Endothelial cell (in vitro differentiated cells): ENCODE measurements around the gene SND1. TPM values are rescaled to one million over a fixed set of nuclear protein-coding genes. Genes with fewer than 3 reads are reported as not detected.

Experiments
- DNase-seq: peaks from one replicate; pipeline ENCODE4 v3.0.0; 2021; ENCODE audit warnings: low spot score
- H3K27ac Mint-ChIP-seq: one replicate; pipeline ENCODE4 v1.8.0; 2021; ENCODE audit warnings: mixed read lengths, inconsistent platforms; ENCODE audit not compliant: unreplicated experiment
- H3K27me3 Mint-ChIP-seq: one replicate; pipeline ENCODE4 v1.8.0; 2021; ENCODE audit warnings: mild to moderate bottlenecking, moderate library complexity, mixed read lengths, inconsistent platforms; ENCODE audit not compliant: unreplicated experiment
- H3K36me3 Mint-ChIP-seq: one replicate; pipeline ENCODE4 v1.8.0; 2021; ENCODE audit warnings: mild to moderate bottlenecking, low read depth, mixed read lengths, inconsistent platforms; ENCODE audit not compliant: unreplicated experiment
- H3K4me1 Mint-ChIP-seq: one replicate; pipeline ENCODE4 v1.8.0; 2021; ENCODE audit warnings: mild to moderate bottlenecking, mixed read lengths, inconsistent platforms; ENCODE audit not compliant: unreplicated experiment
- H3K4me3 Mint-ChIP-seq: one replicate; pipeline ENCODE4 v1.8.0; 2021; ENCODE audit warnings: mild to moderate bottlenecking, mixed read lengths, inconsistent platforms; ENCODE audit not compliant: unreplicated experiment
- H3K9me3 Mint-ChIP-seq: one replicate; pipeline ENCODE4 v1.8.0; 2021; ENCODE audit warnings: mixed read lengths, inconsistent platforms; ENCODE audit not compliant: unreplicated experiment
- CTCF ChIP-seq: fragments of 200-600 bp; sonication (generic); IDR thresholded peaks from one replicate; pipeline ENCODE4 v1.5.0; 2021; ENCODE audit warnings: antibody characterized with exemption; ENCODE audit not compliant: unreplicated experiment
- total RNA-seq: library from RNA; stranded (reverse); fragmentation: NEBNext Ultra II Directional; extraction: Animal tissue kit (Norgen Biotek cat#: 25700); gene quantifications from one replicate; pipeline ENCODE4 v1.2.1, GENCODE V29; 2021; ENCODE audit not compliant: unreplicated experiment

SND1 gene
- total RNA-seq, 1 donor from 2014 or later: 375 TPM

- peaks cover 74% of the 10 kb centered on the region for H3K36me3 Mint-ChIP-seq
- TF ChIP-seq CTCF: no peak
- peaks cover 33% of the 10 kb centered on the region for H3K27me3 Mint-ChIP-seq
- no peak for DNase-seq
- H3K4me1 Mint-ChIP-seq: peaks cover 92% of the 10 kb centered on the region
- H3K4me3 Mint-ChIP-seq: peak overlapping the region; percentile 40
- no peaks in the 10 kb centered on the region for H3K9me3 Mint-ChIP-seq
- peak overlapping the region; percentile 44 for H3K27ac Mint-ChIP-seq
Observed at GRCh38 chr7:128021366-128021765, 369.4 kb downstream of the SND1 start.

GRCh38 chr7:128022631-128023532 is 370.9 kb downstream of the SND1 start:
- H3K9me3 Mint-ChIP-seq: no peaks in the 10 kb centered on the region
- peak overlapping the region; percentile 68 for H3K4me3 Mint-ChIP-seq
- peaks cover 29% of the 10 kb centered on the region for H3K27me3 Mint-ChIP-seq
- peak overlapping the region; percentile 81 for H3K27ac Mint-ChIP-seq
- no peak for DNase-seq
- H3K4me1 Mint-ChIP-seq: peaks cover 82% of the 10 kb centered on the region
- TF ChIP-seq CTCF: no peak
- peaks cover 70% of the 10 kb centered on the region for H3K36me3 Mint-ChIP-seq

- Mint-ChIP-seq H3K27ac (peak overlapping the region; percentile 48), H3K4me1 (peaks cover 81% of the 10 kb centered on the region)
Observed at GRCh38 chr7:128024151-128024550, 372.2 kb downstream of the SND1 start.

GRCh38 chr7:128025380-128025779 is 373.4 kb downstream of the SND1 start:
- no peak for DNase-seq
- Mint-ChIP-seq H3K4me3 (peak overlapping the region; percentile 94), H3K9me3 (no peaks in the 10 kb centered on the region), H3K4me1 (peaks cover 76% of the 10 kb centered on the region), H3K27ac (peak overlapping the region; percentile 25), H3K27me3 (peaks cover 33% of the 10 kb centered on the region), H3K36me3 (peaks cover 71% of the 10 kb centered on the region)
- no peak for TF ChIP-seq CTCF

More at GRCh38 chr7:128024151-128024550, 372.2 kb downstream of the SND1 start:
- Mint-ChIP-seq H3K27me3 (peaks cover 25% of the 10 kb centered on the region), H3K4me3 (peak overlapping the region; percentile 94), H3K9me3 (no peaks in the 10 kb centered on the region), H3K36me3 (peaks cover 73% of the 10 kb centered on the region)
- TF ChIP-seq CTCF: no peak
- DNase-seq: no peak

GRCh38 chr7:128025819-128026218 is 373.8 kb downstream of the SND1 start:
- no peaks in the 10 kb centered on the region for H3K9me3 Mint-ChIP-seq
- peaks cover 72% of the 10 kb centered on the region for H3K36me3 Mint-ChIP-seq
- peak overlapping the region; percentile 16 for H3K27ac Mint-ChIP-seq
- H3K4me3 Mint-ChIP-seq: peak overlapping the region; percentile 94
- no peak for DNase-seq
- peaks cover 34% of the 10 kb centered on the region for H3K27me3 Mint-ChIP-seq
- peaks cover 73% of the 10 kb centered on the region for H3K4me1 Mint-ChIP-seq
- TF ChIP-seq CTCF: no peak
